A549 treated with dexamethasone at 1 μM for 4 hours (cell line): ENCODE results near the gene DNAJB7. TPM values are rescaled to one million over a fixed set of nuclear protein-coding genes. Genes with fewer than 3 reads are reported as not detected.

Experiments used
- total RNA-seq: library from RNA; stranded (reverse); fragments of 200-300 nt; extraction: Qiagen RNA extraction; gene quantifications from 5 replicates; pipeline ENCODE4 v1.2.3, GENCODE V29; 2022

Gene DNAJB7
- not detected in 5 replicates for total RNA-seq

DNA sequence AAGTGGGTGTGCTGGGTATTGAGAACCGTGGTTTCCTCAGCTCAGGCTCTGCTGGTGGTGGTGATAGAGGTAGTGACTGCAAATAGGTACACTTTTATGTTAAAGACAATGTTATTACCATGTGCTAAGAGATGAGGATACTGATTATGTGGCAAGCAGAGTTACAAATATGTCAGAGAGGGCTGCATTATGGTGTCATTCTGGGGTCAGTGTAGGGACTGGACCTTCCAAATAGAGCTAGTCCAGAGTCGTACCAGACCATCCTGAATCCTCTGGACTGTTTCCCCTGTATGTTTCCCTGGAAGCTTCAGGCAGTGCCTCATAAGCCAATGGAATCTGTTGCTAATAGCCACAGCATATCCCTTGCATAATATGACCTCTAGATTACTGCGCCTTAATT lies at the start of gene DNAJB7:
Gene DNAJB7, minus strand, starts transcription at position 101 of the 400 bp plus-strand sequence. CDS start 119 bp downstream, outside the sequence.

DNA sequence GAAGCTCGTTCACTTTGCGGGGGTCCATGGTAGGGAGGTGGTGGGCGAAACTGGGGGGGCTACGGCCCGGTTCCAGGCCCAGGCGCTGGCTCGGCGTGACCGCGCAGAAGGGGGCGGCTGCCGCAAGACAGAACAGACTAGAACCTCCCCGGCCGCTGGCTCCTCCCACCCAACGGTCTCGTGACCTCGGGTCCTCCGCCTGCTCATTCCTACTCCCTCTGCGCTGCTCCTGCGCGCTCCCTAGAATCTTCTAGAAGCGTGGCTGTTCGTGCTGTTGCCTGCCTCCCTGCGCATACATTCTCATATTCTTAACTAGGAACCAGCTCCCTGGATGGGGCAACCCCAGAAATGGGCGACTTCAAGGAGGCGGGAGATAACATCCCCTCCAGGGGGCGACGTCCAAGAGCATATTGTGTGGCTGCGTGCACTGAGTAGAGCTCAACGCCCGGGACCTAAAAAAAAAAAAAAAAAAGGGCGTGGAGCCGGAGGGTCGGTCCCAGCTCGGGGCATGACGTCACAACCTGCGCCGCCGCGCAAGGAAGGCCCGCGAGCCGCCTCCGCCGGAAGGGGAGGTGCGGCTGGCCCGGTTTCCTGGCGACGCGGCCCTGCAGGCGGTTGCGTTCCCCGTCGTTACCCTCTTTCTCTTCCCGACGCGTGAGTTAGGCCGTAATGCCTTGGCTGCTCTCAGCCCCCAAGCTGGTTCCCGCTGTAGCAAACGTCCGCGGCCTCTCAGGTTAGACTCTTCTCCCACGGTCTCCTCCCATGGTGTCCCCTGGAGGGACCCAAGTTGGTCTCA lies 5.2 kb downstream of the DNAJB7 start, which contains the start of the genes ST13 and XPNPEP3:
Gene ST13, minus strand, starts transcription at position 127 of the 796 bp plus-strand sequence. Its CDS starts 99 bp downstream, at position 28.
Gene XPNPEP3, plus strand, starts transcription at position 636 of the 796 bp plus-strand sequence. Its CDS starts 34 bp downstream, at position 670.

DNA sequence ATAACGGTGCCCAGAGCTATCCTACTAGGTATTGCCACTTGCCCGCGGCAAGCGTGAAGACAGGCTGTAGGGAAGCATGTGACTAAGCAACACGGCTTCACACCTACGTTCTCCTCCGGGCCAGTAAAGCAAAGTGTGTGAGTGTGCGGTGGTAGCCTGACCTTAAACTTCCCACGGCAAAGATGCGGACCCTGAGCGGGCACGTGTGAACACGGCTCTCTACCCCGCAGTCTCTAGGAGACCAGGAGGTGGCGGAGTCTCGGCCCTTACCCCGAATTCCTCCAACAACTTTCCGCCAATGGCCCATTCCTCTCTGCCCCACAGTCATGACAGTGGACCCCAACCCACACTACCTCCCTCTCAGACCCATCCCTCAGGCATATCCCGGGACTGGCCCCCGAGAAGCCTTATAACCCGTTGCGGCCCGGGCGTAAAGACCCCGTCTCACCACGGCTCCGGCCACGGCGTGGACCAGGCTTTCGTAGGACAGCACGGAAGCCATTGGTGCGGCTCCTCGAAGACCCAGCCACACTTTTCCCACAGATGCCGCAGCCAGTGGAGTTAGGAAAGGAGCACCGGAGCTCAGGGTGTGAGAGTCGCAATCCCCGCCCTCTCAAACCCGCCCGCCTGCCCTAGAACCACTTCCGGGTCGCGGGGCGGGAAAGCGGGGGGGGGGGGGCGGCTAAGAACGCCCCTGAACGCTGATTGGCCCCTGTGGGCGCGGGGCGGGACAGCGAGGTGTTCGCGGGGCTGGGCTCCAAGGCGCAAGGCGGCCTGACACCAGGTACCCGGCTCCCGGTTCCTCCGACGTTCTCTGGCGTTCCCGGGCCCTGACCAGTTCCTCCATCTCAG lies 42.9 kb downstream of the DNAJB7 start, which contains the start of gene SLC25A17:
Gene SLC25A17, minus strand, starts transcription at position 600 of the 852 bp plus-strand sequence. Its CDS starts 98 bp downstream, at position 502.

Other genes starting within 250 kb of the DNAJB7 start
- gene MRTFA, start 225.4 kb downstream of the DNAJB7 start, total RNA-seq, result 44.3 to 66.6 TPM (median 62.5 TPM) in 5 replicates
- gene MCHR1, start 182.6 kb downstream of the DNAJB7 start, total RNA-seq, result not detected in 5 replicates
- gene SLC25A17, start 42.8 kb downstream of the DNAJB7 start, total RNA-seq, result 19.4 to 22.0 TPM (median 19.9 TPM) in 5 replicates
- 184 to 198 TPM (median 188 TPM) in 5 replicates for gene ST13, start 5.5 kb downstream of the DNAJB7 start, total RNA-seq
- 6.7 to 10.6 TPM (median 9.5 TPM) in 5 replicates for gene XPNPEP3, start 5.0 kb downstream of the DNAJB7 start, total RNA-seq
- gene RBX1, start 89.3 kb upstream of the DNAJB7 start, total RNA-seq, result 40.4 to 56.4 TPM (median 40.9 TPM) in 5 replicates
- gene EP300, start 230.5 kb upstream of the DNAJB7 start, total RNA-seq, result 19.8 to 27.4 TPM (median 24.7 TPM) in 5 replicates